ENCODE data around the gene WNT4.

Gene WNT4

DNA sequence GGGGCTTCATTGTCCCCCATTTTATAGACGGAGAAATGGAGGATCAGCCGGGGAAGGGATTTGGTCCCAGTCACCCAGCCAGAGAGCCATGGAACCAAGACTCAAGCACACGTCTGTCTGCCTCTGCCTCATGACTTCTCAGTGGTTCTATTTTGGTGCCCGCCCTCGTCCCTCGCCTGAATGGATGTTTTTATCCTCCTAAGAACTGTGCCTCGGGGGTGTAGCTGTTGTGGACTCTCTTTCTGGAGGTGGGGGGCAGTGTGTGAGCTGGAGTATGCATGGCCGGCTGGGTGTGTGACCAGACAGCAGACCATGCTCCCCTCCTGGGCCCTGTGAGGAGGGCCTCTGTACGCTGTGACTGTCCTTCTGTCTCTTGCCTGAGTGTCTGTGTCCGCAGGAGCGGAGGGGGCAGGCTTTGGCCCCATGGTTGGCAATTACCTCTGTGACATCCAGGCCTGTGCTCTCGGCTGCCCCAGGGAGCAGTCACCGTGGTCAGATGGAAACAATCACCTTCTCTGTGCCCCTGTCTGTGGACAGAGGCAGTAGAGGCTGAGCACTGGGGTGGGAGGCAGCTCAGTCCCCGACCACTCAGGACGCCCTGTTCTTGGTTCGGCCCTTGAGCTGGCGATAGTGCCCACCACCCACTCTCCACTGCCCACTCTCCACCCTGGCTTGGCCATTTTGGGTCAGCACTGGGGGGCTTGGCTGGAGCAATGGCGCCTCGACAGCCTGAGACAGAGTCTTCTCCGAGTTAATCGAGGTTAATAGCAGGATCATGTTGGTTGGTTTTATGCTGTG is 20.4 kb downstream of the WNT4 start:
- ChIA-PET CTCF (interaction anchor here (0.6 to 1.4 kb wide), 2 partner anchors 12 to 17 kb away, joined by 4 read pairs; no protein-coding TSS in a partner anchor), POLR2A (no interaction called here)
- DNase-seq (ENCODE audit: extremely low spot score) = no peak
- TF ChIP-seq HDGF (IDR thresholded peaks at IDR 0.05; ENCODE audit: borderline replicate concordance) = no peak
- TF ChIP-seq SP1 (IDR thresholded peaks at IDR 0.05) = no peak
- TF ChIP-seq FOXA1 (IDR thresholded peaks at IDR 0.05) = no peak
- TF ChIP-seq BHLHE40 (IDR thresholded peaks at IDR 0.05; ENCODE audit: borderline replicate concordance) = no peak
- TF ChIP-seq FOXM1 (IDR thresholded peaks at IDR 0.05; ENCODE audit: borderline replicate concordance) = no peak
- TF ChIP-seq L3MBTL2 (conservative IDR thresholded peaks at IDR 0.05) = no peak
- TF ChIP-seq TARDBP (IDR thresholded peaks at IDR 0.05) = no peak
- TF ChIP-seq FOXK2 (IDR thresholded peaks at IDR 0.05) = no peak

- POLR2A ChIA-PET = no interaction called here
- TF ChIP-seq HDGF (IDR thresholded peaks at IDR 0.05; ENCODE audit: borderline replicate concordance) (no peak), ARNT (IDR thresholded peaks at IDR 0.05) (no peak), SUZ12 (IDR thresholded peaks at IDR 0.05) (no peak), ELF4 (IDR thresholded peaks at IDR 0.05) (no peak), CTBP1 (IDR thresholded peaks at IDR 0.05; ENCODE audit: borderline replicate concordance) (no peak), FOXM1 (IDR thresholded peaks at IDR 0.05; ENCODE audit: borderline replicate concordance) (no peak)
- CTCF ChIA-PET = interaction anchor here (1.4 kb wide), 1 partner anchor 16 kb away, joined by 4 read pairs; no protein-coding TSS in a partner anchor
- DNase-seq (ENCODE audit: extremely low spot score) = no peak
Measured at GRCh38 chr1:22121421-22121911, 21.4 kb downstream of the WNT4 start.

DNA sequence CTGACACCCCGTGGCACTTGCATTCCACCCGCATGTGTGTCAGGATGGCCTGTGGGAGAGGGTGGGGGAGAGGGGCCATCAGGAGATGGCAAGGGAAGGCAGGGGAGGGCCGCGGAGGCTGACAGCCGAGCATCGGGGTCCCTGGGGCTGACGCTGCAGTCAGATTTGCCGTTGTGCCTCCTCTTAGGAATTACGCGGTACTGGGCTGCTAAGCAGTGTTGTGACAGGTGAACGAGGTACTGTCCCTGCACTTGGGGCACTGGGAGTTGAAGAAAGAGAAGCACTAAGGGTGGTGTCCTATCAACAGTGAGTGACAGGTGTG is 22.5 kb downstream of the WNT4 start:
- no peak for DNase-seq (ENCODE audit: extremely low spot score)
- CTCF ChIA-PET = no interaction called here
- TF ChIP-seq HDGF (IDR thresholded peaks at IDR 0.05; ENCODE audit: borderline replicate concordance) (no peak), BHLHE40 (IDR thresholded peaks at IDR 0.05; ENCODE audit: borderline replicate concordance) (no peak), LEF1 (IDR thresholded peaks at IDR 0.05; ENCODE audit: borderline replicate concordance) (no peak), L3MBTL2 (conservative IDR thresholded peaks at IDR 0.05) (no peak), ARNT (IDR thresholded peaks at IDR 0.05) (no peak), FOXA1 (IDR thresholded peaks at IDR 0.05) (no peak), SP1 (IDR thresholded peaks at IDR 0.05) (no peak), ELF4 (IDR thresholded peaks at IDR 0.05) (no peak), FOXM1 (IDR thresholded peaks at IDR 0.05; ENCODE audit: borderline replicate concordance) (no peak), FOXK2 (IDR thresholded peaks at IDR 0.05) (no peak), NFRKB (IDR thresholded peaks at IDR 0.05) (no peak), CTBP1 (IDR thresholded peaks at IDR 0.05; ENCODE audit: borderline replicate concordance) (no peak), TARDBP (IDR thresholded peaks at IDR 0.05) (no peak), SUZ12 (IDR thresholded peaks at IDR 0.05) (no peak), ZNF384 (IDR thresholded peaks at IDR 0.05) (no peak)
- TF ChIP-seq, protein P1, sequence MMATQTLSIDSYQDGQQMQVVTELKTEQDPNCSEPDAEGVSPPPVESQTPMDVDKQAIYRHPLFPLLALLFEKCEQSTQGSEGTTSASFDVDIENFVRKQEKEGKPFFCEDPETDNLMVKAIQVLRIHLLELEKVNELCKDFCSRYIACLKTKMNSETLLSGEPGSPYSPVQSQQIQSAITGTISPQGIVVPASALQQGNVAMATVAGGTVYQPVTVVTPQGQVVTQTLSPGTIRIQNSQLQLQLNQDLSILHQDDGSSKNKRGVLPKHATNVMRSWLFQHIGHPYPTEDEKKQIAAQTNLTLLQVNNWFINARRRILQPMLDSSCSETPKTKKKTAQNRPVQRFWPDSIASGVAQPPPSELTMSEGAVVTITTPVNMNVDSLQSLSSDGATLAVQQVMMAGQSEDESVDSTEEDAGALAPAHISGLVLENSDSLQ (IDR thresholded peaks at IDR 0.05) = no peak
- POLR2A ChIA-PET = no interaction called here

- DNase-seq (ENCODE audit: extremely low spot score) = no peak
- ChIA-PET POLR2A (no interaction called here), CTCF (no interaction called here)
- TF ChIP-seq BHLHE40 (IDR thresholded peaks at IDR 0.05; ENCODE audit: borderline replicate concordance) = no peak
- no peak for TF ChIP-seq FOXA1 (IDR thresholded peaks at IDR 0.05)
- no peak for TF ChIP-seq SP1 (IDR thresholded peaks at IDR 0.05)
- no peak for TF ChIP-seq CTBP1 (IDR thresholded peaks at IDR 0.05; ENCODE audit: borderline replicate concordance)
- TF ChIP-seq SUZ12 (IDR thresholded peaks at IDR 0.05) = no peak
- no peak for TF ChIP-seq FOXK2 (IDR thresholded peaks at IDR 0.05)
- TF ChIP-seq, protein P1 (IDR thresholded peaks at IDR 0.05) = no peak
- TF ChIP-seq FOXM1 (IDR thresholded peaks at IDR 0.05; ENCODE audit: borderline replicate concordance) = no peak
- TF ChIP-seq NFRKB (IDR thresholded peaks at IDR 0.05) = no peak
- no peak for TF ChIP-seq ARNT (IDR thresholded peaks at IDR 0.05)
- no peak for TF ChIP-seq HDGF (IDR thresholded peaks at IDR 0.05; ENCODE audit: borderline replicate concordance)
- no peak for TF ChIP-seq ZNF384 (IDR thresholded peaks at IDR 0.05)
- TF ChIP-seq LEF1 (IDR thresholded peaks at IDR 0.05; ENCODE audit: borderline replicate concordance) = no peak
- no peak for TF ChIP-seq L3MBTL2 (conservative IDR thresholded peaks at IDR 0.05)
- TF ChIP-seq ELF4 (IDR thresholded peaks at IDR 0.05) = no peak
- no peak for TF ChIP-seq TARDBP (IDR thresholded peaks at IDR 0.05)
Measured at GRCh38 chr1:22119626-22120468, 23.1 kb downstream of the WNT4 start.

GRCh38 chr1:22118291-22118992 is 24.5 kb downstream of the WNT4 start:
- DNase-seq (ENCODE audit: extremely low spot score) = no peak
- CTCF ChIA-PET = interaction anchor here (0.6 kb wide), 2 partner anchors 98 to 209 kb away, joined by 3 to 6 read pairs; no protein-coding TSS in a partner anchor
- no peak for TF ChIP-seq BHLHE40 (IDR thresholded peaks at IDR 0.05; ENCODE audit: borderline replicate concordance)
- TF ChIP-seq NFRKB (IDR thresholded peaks at IDR 0.05) = no peak
- TF ChIP-seq ARNT (IDR thresholded peaks at IDR 0.05) = no peak
- TF ChIP-seq SUZ12 (IDR thresholded peaks at IDR 0.05) = no peak
- TF ChIP-seq FOXM1 (IDR thresholded peaks at IDR 0.05; ENCODE audit: borderline replicate concordance) = no peak
- no peak for TF ChIP-seq TARDBP (IDR thresholded peaks at IDR 0.05)
- TF ChIP-seq CTBP1 (IDR thresholded peaks at IDR 0.05; ENCODE audit: borderline replicate concordance) = no peak
- TF ChIP-seq, protein P1 (IDR thresholded peaks at IDR 0.05) = no peak
- TF ChIP-seq HDGF (IDR thresholded peaks at IDR 0.05; ENCODE audit: borderline replicate concordance) = no peak
- TF ChIP-seq FOXK2 (IDR thresholded peaks at IDR 0.05) = no peak
- POLR2A ChIA-PET = no interaction called here

All from HEK293T (cell line).